Activated CD4-positive, alpha-beta T cell treated with anti-CD3 and anti-CD28 coated beads, Interleukin-2, amount 10 ng/mL, durations not matched to agents 7 days and 5 days (primary cell): Measurements from ENCODE around the gene NR2F2. TPM values are rescaled to one million over a fixed set of nuclear protein-coding genes. Genes with fewer than 3 reads are reported as not detected.

Experiments used
- CTCF ChIA-PET: fragments of 350-600 bp; sonication (Branson Sonifier 250); formaldehyde crosslinking; loops from one replicate; lab custom pipeline; 2021; ENCODE audit warnings: antibody characterized with exemption; lab: Charles Lee
- POLR2A ChIA-PET: fragments of 350-600 bp; sonication (Branson Sonifier 250); formaldehyde crosslinking; loops from one replicate; lab custom pipeline; 2021; ENCODE audit warnings: antibody characterized with exemption; lab: Charles Lee
- DNase-seq: peaks from one replicate; pipeline ENCODE4 v3.0.0-alpha.2; 2020
- H3K27ac Mint-ChIP-seq: one replicate; pipeline ENCODE4 v1.8.0; 2021; ENCODE audit warnings: mild to moderate bottlenecking, moderate library complexity, mixed read lengths
- H3K27me3 Mint-ChIP-seq: one replicate; pipeline ENCODE4 v1.8.0; 2021; ENCODE audit warnings: mixed read lengths
- H3K36me3 Mint-ChIP-seq: one replicate; pipeline ENCODE4 v1.8.0; 2021; ENCODE audit warnings: low read depth, mixed read lengths
- H3K4me1 Mint-ChIP-seq: one replicate; pipeline ENCODE4 v1.8.0; 2021; ENCODE audit warnings: mixed read lengths
- H3K4me3 Mint-ChIP-seq: one replicate; pipeline ENCODE4 v1.8.0; 2021; ENCODE audit warnings: mild to moderate bottlenecking, moderate library complexity, mixed read lengths
- H3K9me3 Mint-ChIP-seq: one replicate; pipeline ENCODE4 v1.8.0; 2021; ENCODE audit warnings: mixed read lengths
- total RNA-seq, 2 experiments: library from RNA; stranded (reverse); gene quantifications; one replicate each; pipeline ENCODE4 v1.2.3, GENCODE V29; 2021

The NR2F2 gene
- total RNA-seq, 2 experiments from 2014 or later: not detected

DNA sequence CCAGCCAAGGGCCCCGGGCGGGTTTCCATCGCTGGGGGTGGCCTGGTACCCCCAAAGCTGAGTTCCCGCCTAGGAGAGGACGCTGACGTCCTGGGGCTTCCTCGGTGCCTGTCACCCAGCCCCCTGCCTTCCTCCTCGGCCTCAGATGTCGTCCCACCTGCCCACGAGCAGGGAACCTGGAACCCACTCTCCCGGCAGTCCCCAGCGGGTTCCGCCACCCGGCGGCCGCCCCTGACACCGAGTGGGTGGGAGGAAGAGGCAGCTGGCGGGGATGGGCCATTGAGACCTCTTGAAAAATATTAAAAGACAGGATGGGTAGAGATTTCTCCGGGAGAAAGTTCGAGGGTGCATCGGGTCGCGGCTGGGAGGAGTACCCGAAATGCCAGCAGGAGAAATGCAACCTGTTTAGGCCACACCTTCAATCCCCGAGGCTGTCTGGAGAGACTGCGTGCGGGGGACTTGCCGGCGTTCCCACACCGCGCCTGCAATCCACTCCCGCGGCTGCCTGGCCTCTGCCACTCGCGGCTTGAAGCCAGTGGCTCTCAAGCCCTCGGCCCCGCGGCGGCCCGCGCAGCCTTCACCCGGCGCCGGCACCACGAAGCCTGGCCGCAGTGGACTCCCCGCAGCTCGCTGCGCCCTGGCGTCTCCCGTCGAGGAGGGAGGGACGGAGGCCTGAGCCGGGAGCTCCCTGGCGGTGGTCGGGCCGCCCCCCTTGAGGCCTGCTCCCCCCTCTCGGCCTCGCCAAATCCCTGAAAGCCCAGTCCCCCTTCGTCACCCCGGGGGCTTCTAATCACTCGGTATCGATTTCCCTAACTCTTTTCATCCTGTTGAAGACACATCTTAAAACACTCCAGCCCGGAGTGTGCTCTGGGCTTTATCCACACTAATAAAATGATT, 8.6 kb upstream of the NR2F2 start:
- DNase-seq: no peak
- Mint-ChIP-seq H3K27ac (no peak overlapping the region), H3K9me3 (no peaks in the 10 kb centered on the region), H3K36me3 (peaks cover 2% of the 10 kb centered on the region), H3K4me1 (no peaks in the 10 kb centered on the region), H3K27me3 (peaks cover 71% of the 10 kb centered on the region), H3K4me3 (no peak overlapping the region)
- CTCF ChIA-PET: interaction anchor here (0.6 kb wide), 3 partner anchors 67 to 1378 kb away, joined by 3 to 6 read pairs (median 3); no protein-coding TSS in a partner anchor
- POLR2A ChIA-PET: no interaction called here

DNA sequence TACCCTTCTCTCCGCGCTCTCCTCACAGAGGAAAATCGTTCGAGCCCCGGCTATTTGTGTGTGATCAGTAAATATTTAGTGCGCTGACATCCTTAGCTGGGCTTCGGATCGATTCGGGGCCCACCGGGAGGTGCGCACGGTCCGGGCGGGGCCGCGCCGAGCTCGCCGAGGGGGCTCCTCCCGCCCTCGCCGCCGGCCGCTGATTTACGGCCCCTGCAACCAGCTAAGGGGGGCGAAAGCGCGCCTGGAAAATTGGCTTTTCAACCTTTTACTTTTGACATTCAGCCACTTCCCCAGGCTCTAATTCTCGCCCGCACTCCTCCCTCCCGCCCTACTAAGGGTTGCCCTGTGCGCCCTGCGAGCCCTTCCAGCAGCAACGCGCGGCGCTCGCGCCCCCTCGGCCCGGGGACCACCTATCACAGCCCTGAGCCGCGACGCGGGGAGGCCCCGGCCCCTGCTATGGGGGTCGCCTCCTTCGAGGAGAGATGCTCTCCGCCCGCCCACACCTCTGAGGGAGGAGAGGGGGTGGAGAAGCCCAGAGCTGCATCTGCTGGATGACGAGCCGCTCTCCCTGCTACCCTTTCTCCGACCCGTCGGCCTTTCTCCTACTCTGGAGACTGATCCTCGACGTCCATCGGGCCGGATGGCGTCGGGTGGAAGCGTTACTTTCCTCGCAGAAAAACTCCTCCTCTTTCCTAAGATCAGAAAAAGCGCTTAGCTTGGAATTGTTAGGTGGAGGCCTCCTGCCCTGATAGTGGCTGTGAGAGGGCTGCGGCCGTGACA, 7.8 kb upstream of the NR2F2 start:
- ChIA-PET POLR2A (no interaction called here), CTCF (interaction anchor here (0.6 kb wide), 1 partner anchor 885 kb away, joined by 3 read pairs; no protein-coding TSS in a partner anchor)
- peaks cover 74% of the 10 kb centered on the region for H3K27me3 Mint-ChIP-seq
- no peaks in the 10 kb centered on the region for H3K9me3 Mint-ChIP-seq
- H3K4me3 Mint-ChIP-seq: no peak overlapping the region
- no peak for DNase-seq
- H3K4me1 Mint-ChIP-seq: no peaks in the 10 kb centered on the region
- H3K27ac Mint-ChIP-seq: no peak overlapping the region
- H3K36me3 Mint-ChIP-seq: peaks cover 2% of the 10 kb centered on the region

DNA sequence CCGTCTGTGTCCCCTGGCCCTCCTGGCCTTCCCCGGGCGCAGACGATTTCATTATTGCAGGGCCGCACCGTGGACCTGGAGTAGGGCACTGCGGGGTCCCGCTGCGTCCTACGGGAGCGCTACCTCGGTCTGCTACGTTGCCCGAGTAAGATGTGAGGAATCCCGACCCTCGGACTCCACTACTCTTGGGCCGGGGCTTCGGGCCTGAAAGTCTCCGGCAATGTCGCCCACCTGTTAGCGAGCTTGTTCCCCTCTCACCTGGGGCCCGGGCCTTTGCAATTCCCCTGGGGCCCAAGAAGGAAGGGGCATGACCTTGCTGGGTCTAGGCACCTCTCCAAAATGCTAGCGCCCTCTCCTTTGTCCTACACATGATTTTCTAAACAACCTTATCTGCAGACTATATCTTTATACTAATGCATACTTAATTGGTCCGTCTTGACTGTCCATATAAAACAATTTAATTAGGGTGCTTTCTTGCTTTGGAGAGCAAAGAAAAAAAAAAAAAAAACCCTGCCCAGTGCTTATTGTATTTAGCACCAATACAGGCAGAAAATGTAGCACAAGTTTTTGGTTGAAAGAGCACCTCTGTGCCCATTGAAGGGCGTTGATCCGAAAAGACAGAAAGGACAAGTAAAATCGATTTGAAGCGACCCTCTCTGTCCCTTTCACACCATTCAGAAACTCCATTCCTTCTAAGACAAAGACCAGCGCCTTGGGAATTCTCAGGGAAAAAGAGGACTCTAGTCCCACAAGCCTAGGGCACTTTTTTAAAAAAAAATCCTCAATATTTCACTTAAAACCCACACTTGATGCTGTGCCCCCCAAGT, 7.0 kb upstream of the NR2F2 start:
- Mint-ChIP-seq H3K36me3 (peaks cover 2% of the 10 kb centered on the region), H3K27ac (no peak overlapping the region), H3K4me3 (no peak overlapping the region), H3K27me3 (peaks cover 81% of the 10 kb centered on the region), H3K9me3 (no peaks in the 10 kb centered on the region), H3K4me1 (no peaks in the 10 kb centered on the region)
- DNase-seq: no peak
- ChIA-PET POLR2A (no interaction called here), CTCF (no interaction called here)

DNA sequence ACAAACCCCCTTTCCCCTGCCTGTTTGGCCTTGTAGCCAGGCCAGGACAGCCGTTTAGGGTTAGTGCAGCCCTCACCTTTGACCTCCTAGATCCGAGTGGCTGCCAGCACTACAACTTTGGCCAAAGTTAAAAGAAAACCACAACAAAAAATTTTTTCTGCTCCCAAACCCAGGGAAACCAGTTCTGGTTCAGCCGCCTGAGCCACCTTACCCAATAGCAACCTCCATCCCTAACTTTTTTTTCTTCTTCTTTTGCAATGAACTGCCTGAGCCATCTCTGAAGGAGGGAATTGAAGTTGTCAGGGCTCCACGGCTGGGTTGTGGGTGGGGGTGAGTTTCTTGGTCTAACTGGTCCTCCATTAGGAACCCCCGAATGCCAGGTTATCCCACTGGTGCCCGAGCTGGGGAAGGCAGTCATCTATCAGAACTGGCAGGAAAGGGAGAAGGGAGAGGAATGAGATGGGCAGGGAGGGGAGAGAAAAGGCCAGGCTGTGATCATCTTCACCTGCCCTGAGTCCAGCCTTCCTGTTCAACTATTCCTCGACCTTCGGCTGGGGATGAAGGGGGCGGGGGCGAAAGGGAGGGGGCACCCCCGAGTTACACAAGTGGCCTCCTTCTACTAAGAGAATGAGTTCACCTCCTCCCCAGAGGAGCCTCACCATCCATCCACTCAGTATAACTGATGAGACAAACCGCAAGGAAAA, 6.2 kb upstream of the NR2F2 start:
- no peak for DNase-seq
- Mint-ChIP-seq H3K27me3 (peaks cover 85% of the 10 kb centered on the region), H3K4me1 (no peaks in the 10 kb centered on the region), H3K27ac (no peak overlapping the region), H3K4me3 (no peak overlapping the region), H3K36me3 (peaks cover 2% of the 10 kb centered on the region), H3K9me3 (no peaks in the 10 kb centered on the region)
- ChIA-PET CTCF (no interaction called here), POLR2A (no interaction called here)

GRCh38 chr15:96324940-96325540, 5.5 kb upstream of the NR2F2 start:
- Mint-ChIP-seq H3K36me3 (peaks cover 2% of the 10 kb centered on the region), H3K27ac (no peak overlapping the region), H3K4me3 (no peak overlapping the region), H3K27me3 (peaks cover 84% of the 10 kb centered on the region), H3K4me1 (no peaks in the 10 kb centered on the region), H3K9me3 (no peaks in the 10 kb centered on the region)
- ChIA-PET POLR2A (no interaction called here), CTCF (no interaction called here)
- no peak for DNase-seq

GRCh38 chr15:96325541-96326327, 4.8 kb upstream of the NR2F2 start:
- Mint-ChIP-seq H3K4me3 (no peak overlapping the region), H3K9me3 (no peaks in the 10 kb centered on the region), H3K4me1 (peaks cover 3% of the 10 kb centered on the region), H3K36me3 (peaks cover 3% of the 10 kb centered on the region), H3K27me3 (peaks cover 84% of the 10 kb centered on the region), H3K27ac (no peak overlapping the region)
- ChIA-PET POLR2A (no interaction called here), CTCF (no interaction called here)
- no peak for DNase-seq

GRCh38 chr15:96326328-96327154, 4.0 kb upstream of the NR2F2 start:
- POLR2A ChIA-PET: no interaction called here
- Mint-ChIP-seq H3K27me3 (peaks cover 82% of the 10 kb centered on the region), H3K9me3 (no peaks in the 10 kb centered on the region), H3K4me3 (no peak overlapping the region), H3K4me1 (peaks cover 4% of the 10 kb centered on the region), H3K27ac (no peak overlapping the region), H3K36me3 (peaks cover 4% of the 10 kb centered on the region)
- CTCF ChIA-PET: no interaction called here
- no peak for DNase-seq

DNA sequence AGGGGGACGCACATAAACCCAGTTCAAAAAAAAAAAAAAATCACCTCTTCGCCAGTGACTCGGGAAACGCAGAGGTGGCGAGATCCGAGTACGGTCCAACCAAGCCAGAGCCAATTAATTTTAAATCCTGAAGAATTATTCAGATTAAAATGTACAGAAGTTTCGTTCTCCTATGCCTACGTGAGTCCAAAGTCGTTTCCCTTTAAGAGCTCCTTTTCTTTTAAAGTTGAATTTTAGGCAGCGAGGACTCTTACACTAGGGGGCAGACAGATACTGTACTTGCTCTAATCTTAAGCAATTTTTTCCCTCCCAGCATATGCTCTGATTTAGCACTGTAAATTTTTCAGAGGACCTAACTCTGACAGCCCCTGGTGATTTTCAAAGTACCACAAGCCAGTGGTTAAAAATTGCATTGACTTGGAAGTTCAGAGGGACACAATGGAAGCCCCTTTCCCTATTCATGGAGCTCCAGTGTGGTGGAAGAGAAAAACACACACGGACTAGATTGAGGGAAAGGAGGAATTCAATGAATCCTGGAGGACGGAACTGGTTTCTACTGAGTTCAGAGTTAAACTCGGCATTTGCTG, 3.3 kb upstream of the NR2F2 start:
- H3K27ac Mint-ChIP-seq: no peak overlapping the region
- CTCF ChIA-PET: no interaction called here
- POLR2A ChIA-PET: no interaction called here
- peaks cover 4% of the 10 kb centered on the region for H3K4me1 Mint-ChIP-seq
- peaks cover 4% of the 10 kb centered on the region for H3K36me3 Mint-ChIP-seq
- no peak for DNase-seq
- no peak overlapping the region for H3K4me3 Mint-ChIP-seq
- no peaks in the 10 kb centered on the region for H3K9me3 Mint-ChIP-seq
- peaks cover 83% of the 10 kb centered on the region for H3K27me3 Mint-ChIP-seq

DNA sequence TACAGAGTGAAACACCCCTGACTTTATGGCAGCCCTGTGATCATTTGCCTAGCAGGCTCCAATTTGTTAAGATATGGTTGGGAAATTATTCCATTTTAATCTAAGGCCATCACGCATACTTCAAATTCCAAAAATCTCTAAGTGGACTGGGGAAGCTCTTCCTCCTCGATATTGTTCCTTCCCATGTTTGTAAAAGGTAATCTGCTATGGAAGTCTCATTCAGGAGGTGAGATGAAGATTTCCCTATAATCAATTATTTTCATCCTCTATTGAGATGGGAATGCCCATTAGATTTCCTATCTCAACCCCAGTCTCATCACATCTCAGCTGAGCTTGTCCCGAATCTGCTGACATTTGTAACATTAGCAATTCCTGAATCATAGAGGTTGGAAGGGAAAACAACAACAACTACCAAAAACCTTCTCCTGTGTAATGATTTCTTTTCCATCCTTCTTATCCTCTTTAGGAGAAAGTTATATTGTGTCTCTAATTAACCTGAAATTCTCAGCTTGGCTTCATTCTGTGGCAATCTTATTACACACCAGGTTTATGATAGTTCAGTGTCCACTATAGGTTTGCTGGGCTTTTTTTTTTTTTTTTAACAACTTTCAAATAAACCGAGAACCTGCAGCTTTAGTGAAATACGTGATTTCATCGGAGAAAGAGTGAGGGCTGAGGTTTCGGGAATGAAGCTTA, 2.2 kb upstream of the NR2F2 start:
- no peak for DNase-seq
- Mint-ChIP-seq H3K36me3 (peaks cover 5% of the 10 kb centered on the region), H3K4me3 (no peak overlapping the region), H3K4me1 (peaks cover 7% of the 10 kb centered on the region), H3K9me3 (no peaks in the 10 kb centered on the region), H3K27ac (no peak overlapping the region), H3K27me3 (peaks cover 85% of the 10 kb centered on the region)
- CTCF ChIA-PET: interaction anchor here (0.8 kb wide), 1 partner anchor 13 kb away, joined by 3 read pairs; no protein-coding TSS in a partner anchor
- POLR2A ChIA-PET: no interaction called here

DNA sequence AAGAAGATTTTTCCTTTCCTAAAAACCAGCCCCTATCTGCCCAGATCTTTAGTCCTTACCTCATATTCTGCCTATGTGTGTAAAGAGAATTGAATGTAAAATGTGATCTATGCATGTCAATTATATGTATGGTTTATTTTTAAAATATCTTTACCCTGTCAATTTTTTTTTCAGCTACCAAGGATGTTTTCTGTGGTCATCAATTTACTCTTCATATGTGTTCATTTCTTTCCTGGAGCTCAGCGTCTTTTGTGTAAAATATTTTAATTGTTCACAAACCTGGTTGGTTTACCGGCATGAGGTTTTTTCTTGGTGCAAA, 1.7 kb upstream of the NR2F2 start:
- no peak for DNase-seq
- Mint-ChIP-seq H3K27me3 (peaks cover 85% of the 10 kb centered on the region), H3K9me3 (no peaks in the 10 kb centered on the region), H3K27ac (no peak overlapping the region), H3K4me1 (peaks cover 7% of the 10 kb centered on the region), H3K4me3 (no peak overlapping the region), H3K36me3 (peaks cover 5% of the 10 kb centered on the region)
- ChIA-PET CTCF (interaction anchor here (0.8 kb wide), 1 partner anchor 13 kb away, joined by 3 read pairs; no protein-coding TSS in a partner anchor), POLR2A (no interaction called here)
